Mucosa of rectum (tissue), 2 donors: Measurements from ENCODE around the gene TNNI3K.

ENCODE experiments used
- H3K27ac ChIP-seq, 2 donors: one replicate each; pipeline ENCODE4 v1.7.0; 2013; ENCODE audit warnings: inconsistent platforms in 2 of 2, low read depth in 2 of 2, low read length in 2 of 2
- H3K27me3 ChIP-seq, 2 donors: one replicate each; pipeline ENCODE4 v1.7.0; 2013; ENCODE audit warnings: low read length in 2 of 2; ENCODE audit not compliant: control insufficient read depth in 2 of 2, insufficient read depth in 2 of 2
- H3K36me3 ChIP-seq, 2 donors: one replicate each; pipeline ENCODE4 v1.7.0; 2013; ENCODE audit warnings: low read length in 2 of 2; ENCODE audit not compliant: control insufficient read depth in 2 of 2, insufficient read depth in 2 of 2
- H3K4me1 ChIP-seq, 2 donors: one replicate each; pipeline ENCODE4 v1.7.0; 2013; ENCODE audit warnings: low read length in 2 of 2, mild to moderate bottlenecking in 1 of 2; ENCODE audit not compliant: control insufficient read depth in 2 of 2, insufficient read depth in 2 of 2
- H3K4me3 ChIP-seq, 2 donors: one replicate each; pipeline ENCODE4 v1.7.0; 2013; ENCODE audit warnings: low read length in 2 of 2
- H3K9ac ChIP-seq, 2 donors: one replicate each; pipeline ENCODE4 v1.7.0; 2013; ENCODE audit warnings: low read length in 2 of 2, low read depth in 1 of 2, mild to moderate bottlenecking in 1 of 2
- H3K9me3 ChIP-seq, 2 donors: one replicate each; pipeline ENCODE4 v1.7.0; 2013; ENCODE audit warnings: low read length in 2 of 2; ENCODE audit not compliant: control insufficient read depth in 2 of 2
- donor health status: healthy.
- donor health status: Normal muscosa, but diverticular disease.

The TNNI3K gene

GRCh38 chr1:74375376-74375775 is 140.2 kb downstream of the TNNI3K start:
- no peaks in the 10 kb centered on the region for H3K27me3 ChIP-seq
- H3K4me1 ChIP-seq = no peaks in the 10 kb centered on the region
- no peaks in the 10 kb centered on the region for H3K9me3 ChIP-seq
- H3K27ac ChIP-seq = no peak overlapping the region
- H3K36me3 ChIP-seq = no peaks in the 10 kb centered on the region
- H3K4me3 ChIP-seq = no peak overlapping the region
- H3K9ac ChIP-seq = no peak overlapping the region

- Histone ChIP-seq H3K27ac (no peak overlapping the region), H3K9ac (no peak overlapping the region), H3K4me3 (no peak overlapping the region), H3K36me3 (no peaks in the 10 kb centered on the region), H3K4me1 (no peaks in the 10 kb centered on the region), H3K27me3 (no peaks in the 10 kb centered on the region), H3K9me3 (no peaks in the 10 kb centered on the region)
These were observed 145.1 kb downstream of the TNNI3K start for GRCh38 chr1:74380252-74380651.

GRCh38 chr1:74388855-74389254 is 153.7 kb downstream of the TNNI3K start:
- H3K4me1 ChIP-seq = no peaks in the 10 kb centered on the region
- no peaks in the 10 kb centered on the region for H3K36me3 ChIP-seq
- no peak overlapping the region for H3K9ac ChIP-seq
- no peak overlapping the region for H3K27ac ChIP-seq
- no peaks in the 10 kb centered on the region for H3K27me3 ChIP-seq
- H3K4me3 ChIP-seq = no peak overlapping the region
- no peaks in the 10 kb centered on the region for H3K9me3 ChIP-seq

GRCh38 chr1:74392186-74392585 is 157.0 kb downstream of the TNNI3K start:
- Histone ChIP-seq H3K4me1 (no peaks in the 10 kb centered on the region), H3K4me3 (no peak overlapping the region), H3K36me3 (no peaks in the 10 kb centered on the region), H3K27me3 (no peaks in the 10 kb centered on the region), H3K9me3 (no peaks in the 10 kb centered on the region), H3K9ac (no peak overlapping the region), H3K27ac (no peak overlapping the region)

- no peaks in the 10 kb centered on the region for H3K4me1 ChIP-seq
- no peaks in the 10 kb centered on the region for H3K36me3 ChIP-seq
- no peak overlapping the region for H3K9ac ChIP-seq
- no peak overlapping the region for H3K27ac ChIP-seq
- no peaks in the 10 kb centered on the region for H3K27me3 ChIP-seq
- H3K4me3 ChIP-seq = no peak overlapping the region
- H3K9me3 ChIP-seq = no peaks in the 10 kb centered on the region
These were observed 157.7 kb downstream of the TNNI3K start for GRCh38 chr1:74392840-74393239.

GRCh38 chr1:74395571-74395970 is 160.4 kb downstream of the TNNI3K start:
- Histone ChIP-seq H3K27ac (no peak overlapping the region), H3K4me3 (no peak overlapping the region), H3K4me1 (no peaks in the 10 kb centered on the region), H3K9me3 (no peaks in the 10 kb centered on the region), H3K9ac (no peak overlapping the region), H3K36me3 (no peaks in the 10 kb centered on the region), H3K27me3 (no peaks in the 10 kb centered on the region)

- Histone ChIP-seq H3K9ac (no peak overlapping the region), H3K27ac (peak overlapping the region in 1 of 2 donors; percentile 22), H3K4me3 (no peak overlapping the region), H3K36me3 (no peaks in the 10 kb centered on the region), H3K9me3 (no peaks in the 10 kb centered on the region), H3K4me1 (no peaks in the 10 kb centered on the region), H3K27me3 (no peaks in the 10 kb centered on the region)
These were observed 161.3 kb downstream of the TNNI3K start for GRCh38 chr1:74396462-74396861.

- Histone ChIP-seq H3K4me1 (no peaks in the 10 kb centered on the region), H3K36me3 (no peaks in the 10 kb centered on the region), H3K27me3 (no peaks in the 10 kb centered on the region), H3K9me3 (no peaks in the 10 kb centered on the region), H3K9ac (no peak overlapping the region), H3K4me3 (no peak overlapping the region), H3K27ac (peak overlapping the region; percentile 16 to 22)
These were observed 161.7 kb downstream of the TNNI3K start for GRCh38 chr1:74396933-74397332.

- Histone ChIP-seq H3K27ac (no peak overlapping the region), H3K36me3 (no peaks in the 10 kb centered on the region), H3K9ac (no peak overlapping the region), H3K4me1 (no peaks in the 10 kb centered on the region), H3K4me3 (no peak overlapping the region), H3K9me3 (no peaks in the 10 kb centered on the region), H3K27me3 (no peaks in the 10 kb centered on the region)
These were observed 164.1 kb downstream of the TNNI3K start for GRCh38 chr1:74399249-74399648.

GRCh38 chr1:74402873-74403272 is 167.7 kb downstream of the TNNI3K start:
- Histone ChIP-seq H3K4me3 (no peak overlapping the region), H3K4me1 (no peaks in the 10 kb centered on the region), H3K27me3 (no peaks in the 10 kb centered on the region), H3K9ac (no peak overlapping the region), H3K36me3 (no peaks in the 10 kb centered on the region), H3K9me3 (no peaks in the 10 kb centered on the region), H3K27ac (no peak overlapping the region)

- no peak overlapping the region for H3K27ac ChIP-seq
- H3K9ac ChIP-seq = no peak overlapping the region
- H3K4me1 ChIP-seq = no peaks in the 10 kb centered on the region
- no peaks in the 10 kb centered on the region for H3K36me3 ChIP-seq
- H3K9me3 ChIP-seq = no peaks in the 10 kb centered on the region
- no peak overlapping the region for H3K4me3 ChIP-seq
- no peaks in the 10 kb centered on the region for H3K27me3 ChIP-seq
These were observed 168.4 kb downstream of the TNNI3K start for GRCh38 chr1:74403606-74404005.
